GM10266 (cell line): ENCODE results near the gene FAM89B.

Source experiments
- DNase-seq: peaks from one replicate; pipeline ENCODE4 v3.0.0; 2012; ENCODE audit errors: extremely low spot score
- CTCF ChIP-seq: IDR thresholded peaks from 2 replicates; pipeline ENCODE4 v1.5.1; 2012; ENCODE audit warnings: mild to moderate bottlenecking, low read depth; ENCODE audit not compliant: control insufficient read depth, insufficient read depth; ENCODE audit errors: missing control alignments

FAM89B gene

GRCh38 chr11:65584723-65585171 lies 12.4 kb downstream of the FAM89B start:
- DNase-seq, result no peak
- no peak for TF ChIP-seq CTCF

- no peak for TF ChIP-seq CTCF
- DNase-seq, result no peak
Observed at GRCh38 chr11:65585396-65586246, 13.3 kb downstream of the FAM89B start.

- TF ChIP-seq CTCF, result no peak
- no peak for DNase-seq
Observed at GRCh38 chr11:65586247-65586630, 13.9 kb downstream of the FAM89B start.

GRCh38 chr11:65586676-65587075 lies 14.3 kb downstream of the FAM89B start:
- no peak for TF ChIP-seq CTCF
- no peak for DNase-seq

GRCh38 chr11:65588199-65589054 lies 16.1 kb downstream of the FAM89B start:
- peak; percentile 80 for TF ChIP-seq CTCF
- DNase-seq, result peak; percentile 97

GRCh38 chr11:65589444-65590239 lies 17.3 kb downstream of the FAM89B start:
- DNase-seq, result peak; percentile 89
- no peak for TF ChIP-seq CTCF
